ENCODE results near the gene KCTD2.
"Not testable (repeated sequence)": the region's sequence is repeated elsewhere in the genome, so short reads cannot be mapped to it uniquely, and the experiment has no call there.

Gene KCTD2, protein sequence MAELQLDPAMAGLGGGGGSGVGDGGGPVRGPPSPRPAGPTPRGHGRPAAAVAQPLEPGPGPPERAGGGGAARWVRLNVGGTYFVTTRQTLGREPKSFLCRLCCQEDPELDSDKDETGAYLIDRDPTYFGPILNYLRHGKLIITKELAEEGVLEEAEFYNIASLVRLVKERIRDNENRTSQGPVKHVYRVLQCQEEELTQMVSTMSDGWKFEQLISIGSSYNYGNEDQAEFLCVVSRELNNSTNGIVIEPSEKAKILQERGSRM

DNA sequence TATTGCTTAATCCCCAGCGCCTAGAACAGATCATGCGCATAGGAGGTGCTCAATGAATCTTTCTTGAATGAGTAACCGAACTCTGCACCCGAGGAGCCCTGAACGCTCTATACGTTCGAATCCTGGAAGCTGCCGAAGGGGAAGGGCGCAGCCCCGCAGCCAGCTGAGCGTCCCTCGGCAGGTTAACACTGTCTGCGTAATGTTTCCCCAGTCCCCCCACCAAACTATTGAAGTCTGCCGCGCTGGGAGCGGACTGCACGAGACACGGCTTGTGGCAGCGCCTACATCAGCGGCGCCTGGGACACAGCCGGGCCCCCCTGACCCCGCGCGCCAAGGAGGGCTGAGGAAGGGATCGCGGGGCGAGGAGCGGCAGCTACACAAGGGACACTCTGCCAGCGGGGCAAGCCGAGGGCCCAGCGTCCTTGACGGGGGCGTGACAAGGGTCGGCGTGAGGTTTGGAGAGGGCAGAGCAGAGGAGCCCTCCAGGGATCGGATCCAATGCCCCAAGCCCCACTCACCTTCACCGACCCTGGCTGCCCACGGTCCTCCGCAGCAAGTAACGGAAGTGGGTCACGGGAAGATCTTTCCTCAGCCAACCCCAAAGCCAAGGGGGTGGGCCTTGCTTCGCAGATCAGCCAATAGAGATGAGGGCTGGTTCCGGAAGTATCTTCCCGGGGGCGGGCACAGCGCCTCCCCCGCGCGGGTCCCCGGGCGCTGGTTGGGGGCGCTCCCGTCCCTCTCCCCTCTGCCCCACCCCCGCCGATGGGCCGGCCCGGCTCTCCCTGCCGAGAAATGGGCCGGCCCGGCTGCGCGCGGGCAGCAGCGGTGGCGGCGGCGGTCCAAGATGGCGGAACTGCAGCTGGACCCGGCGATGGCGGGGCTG is at the start of gene KCTD2, which contains the start of gene ATP5PD:
Gene KCTD2 (plus strand): TSS at position 819 of the 883 bp plus-strand sequence. CDS start 26 bp downstream, at position 845.
Gene ATP5PD (minus strand): TSS at position 563 of the 883 bp plus-strand sequence. CDS start 4,319 bp downstream, outside the sequence.
- DNase-seq, result peak; percentile 99

DNA sequence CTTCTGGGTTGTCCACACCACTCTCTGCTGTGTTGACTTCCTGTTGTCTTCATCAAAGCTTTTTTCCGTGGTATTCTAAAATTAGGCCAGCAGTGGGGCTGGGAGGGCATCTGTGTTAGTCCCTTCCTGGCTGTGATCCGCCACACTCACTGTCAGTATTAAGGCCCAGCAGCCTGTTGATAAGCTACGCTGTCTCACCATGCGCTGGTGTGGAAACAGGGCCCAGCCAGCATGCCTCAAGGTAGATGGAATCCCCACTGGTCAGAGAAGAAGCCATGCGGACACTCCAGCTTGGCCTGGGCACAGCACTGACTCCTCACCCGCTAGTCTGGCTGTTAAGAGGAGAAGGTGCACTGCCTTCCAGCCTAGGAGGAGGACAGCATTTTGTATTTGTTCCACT is 48.2 kb upstream of the KCTD2 start:
- DNase-seq, result no peak

DNA sequence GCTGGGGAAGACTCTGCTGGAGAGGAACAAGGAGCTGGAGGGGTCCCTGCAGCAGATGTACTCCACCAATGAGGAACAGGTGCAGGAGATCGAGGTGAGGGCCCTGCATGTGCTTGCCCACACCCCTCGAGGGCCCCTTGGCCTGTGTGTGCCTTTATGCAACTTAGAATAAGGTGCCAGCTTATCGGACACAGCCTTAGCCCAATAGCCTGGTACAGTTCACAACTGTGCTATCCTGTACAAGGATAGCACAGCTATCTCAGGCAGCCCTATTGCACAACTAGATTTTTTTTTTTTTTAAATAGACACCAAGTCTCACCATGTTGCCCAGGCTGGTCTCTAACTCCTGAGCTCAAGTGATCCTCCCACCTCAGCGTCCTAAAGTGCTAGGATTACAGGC is 47.5 kb upstream of the KCTD2 start:
- no peak for DNase-seq

DNA sequence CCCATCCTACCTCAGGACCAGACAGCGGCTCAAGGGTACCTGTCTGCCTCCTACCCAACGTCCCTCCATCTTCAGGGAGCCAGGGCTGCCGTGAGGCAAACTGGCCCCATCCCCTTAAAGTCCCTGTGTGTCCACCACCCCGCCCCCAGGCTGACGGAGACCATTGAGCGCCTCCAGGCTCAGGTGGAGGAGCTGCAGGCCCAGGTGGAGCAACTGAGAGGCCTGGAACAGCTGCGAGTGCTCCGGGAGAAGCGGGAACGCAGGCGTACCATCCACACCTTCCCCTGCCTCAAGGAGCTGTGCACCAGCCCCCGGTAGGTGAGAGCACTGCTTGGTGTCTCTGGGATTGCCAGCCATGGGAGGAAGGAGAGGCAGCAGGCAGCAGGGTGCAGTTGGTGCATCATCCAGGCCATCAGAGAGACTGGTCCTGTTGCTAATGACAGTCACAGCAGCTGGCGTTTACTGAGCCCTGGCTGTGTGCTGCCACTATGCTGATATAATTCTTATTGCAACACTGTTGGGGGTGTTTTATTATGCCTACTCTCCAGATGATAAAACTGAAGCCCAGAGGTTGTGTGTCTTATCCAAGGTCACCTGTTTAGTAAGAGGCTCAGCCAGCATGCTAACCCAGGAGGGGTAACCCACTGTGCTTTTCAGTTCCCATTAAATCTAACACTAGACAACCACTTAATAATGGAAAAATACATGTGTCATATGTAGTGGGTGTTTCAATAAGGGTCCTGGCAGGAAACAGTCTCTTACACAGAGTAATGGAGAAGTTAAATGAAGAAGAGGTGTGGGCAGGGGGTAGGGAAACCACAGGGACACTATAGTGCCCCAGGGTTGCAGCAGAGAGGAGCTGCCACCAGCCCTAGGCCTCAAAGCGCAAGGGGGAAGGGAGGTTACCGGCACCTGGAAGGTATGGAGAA is 44.8 kb upstream of the KCTD2 start:
- DNase-seq, result no peak

DNA sequence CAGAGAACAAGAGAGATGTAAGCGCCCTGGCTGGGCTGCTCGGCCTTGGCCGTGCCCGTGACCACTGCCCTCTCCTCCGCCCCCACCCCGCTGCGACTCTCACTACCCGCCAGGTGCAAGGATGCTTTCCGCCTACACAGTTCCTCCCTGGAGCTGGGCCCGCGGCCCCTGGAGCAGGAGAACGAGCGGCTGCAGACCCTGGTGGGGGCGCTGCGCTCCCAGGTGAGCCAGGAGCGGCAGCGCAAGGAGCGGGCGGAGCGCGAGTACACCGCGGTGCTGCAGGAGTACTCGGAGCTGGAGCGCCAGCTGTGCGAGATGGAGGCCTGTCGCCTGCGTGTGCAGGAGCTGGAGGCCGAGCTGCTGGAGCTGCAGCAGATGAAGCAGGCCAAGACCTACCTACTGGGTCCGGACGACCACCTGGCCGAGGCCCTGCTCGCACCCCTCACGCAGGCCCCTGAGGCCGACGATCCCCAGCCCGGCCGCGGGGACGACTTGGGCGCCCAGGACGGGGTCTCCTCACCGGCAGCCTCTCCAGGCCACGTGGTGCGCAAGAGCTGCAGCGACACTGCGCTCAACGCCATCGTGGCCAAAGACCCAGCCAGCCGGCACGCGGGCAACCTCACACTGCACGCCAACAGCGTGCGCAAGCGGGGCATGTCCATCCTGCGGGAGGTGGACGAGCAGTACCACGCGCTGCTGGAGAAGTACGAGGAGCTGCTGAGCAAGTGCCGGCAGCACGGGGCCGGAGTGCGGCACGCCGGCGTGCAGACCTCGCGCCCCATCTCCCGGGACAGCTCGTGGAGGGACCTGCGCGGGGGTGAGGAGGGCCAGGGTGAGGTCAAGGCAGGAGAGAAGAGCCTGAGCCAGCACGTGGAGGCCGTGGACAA is 43.7 kb upstream of the KCTD2 start:
- DNase-seq, result no peak

DNA sequence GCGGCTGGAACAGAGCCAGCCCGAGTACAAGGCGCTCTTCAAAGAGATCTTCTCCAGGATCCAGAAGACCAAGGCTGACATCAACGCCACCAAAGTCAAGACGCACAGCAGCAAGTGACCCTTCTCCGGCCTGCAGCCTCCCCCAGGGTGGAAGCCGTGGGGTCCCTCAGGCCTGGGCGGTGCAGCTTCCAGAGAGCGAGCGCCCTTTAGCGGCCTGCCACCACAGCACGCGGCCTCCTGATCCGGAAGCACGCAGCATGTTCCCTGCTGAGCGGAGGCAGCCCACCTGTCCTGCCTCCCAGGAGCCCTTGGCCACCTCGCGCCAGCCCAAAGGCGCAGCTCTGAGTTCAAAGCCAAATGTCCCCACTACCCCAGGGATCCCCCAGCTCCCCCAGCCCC is 43.1 kb upstream of the KCTD2 start:
- DNase-seq, result no peak

DNA sequence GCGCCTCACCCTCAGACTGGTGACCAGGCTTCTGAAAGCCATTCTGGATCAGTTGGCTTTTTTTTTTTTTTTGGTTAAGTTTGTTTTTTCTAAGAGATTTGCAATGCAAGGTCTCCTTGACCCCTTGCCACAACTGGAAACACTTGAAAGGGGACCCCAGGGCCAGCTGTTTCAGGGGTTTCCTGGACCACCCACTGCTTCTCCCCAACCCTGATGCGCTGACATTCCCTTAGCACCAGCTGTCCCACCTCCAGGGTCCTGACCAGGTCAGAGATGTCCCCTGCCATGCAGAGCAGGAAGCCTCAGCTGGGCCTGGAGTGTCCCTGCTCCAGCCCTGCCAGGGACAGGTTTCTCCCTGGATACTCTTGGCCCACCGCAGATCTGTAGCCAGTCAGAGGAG is 42.7 kb upstream of the KCTD2 start:
- DNase-seq, result no peak

DNA sequence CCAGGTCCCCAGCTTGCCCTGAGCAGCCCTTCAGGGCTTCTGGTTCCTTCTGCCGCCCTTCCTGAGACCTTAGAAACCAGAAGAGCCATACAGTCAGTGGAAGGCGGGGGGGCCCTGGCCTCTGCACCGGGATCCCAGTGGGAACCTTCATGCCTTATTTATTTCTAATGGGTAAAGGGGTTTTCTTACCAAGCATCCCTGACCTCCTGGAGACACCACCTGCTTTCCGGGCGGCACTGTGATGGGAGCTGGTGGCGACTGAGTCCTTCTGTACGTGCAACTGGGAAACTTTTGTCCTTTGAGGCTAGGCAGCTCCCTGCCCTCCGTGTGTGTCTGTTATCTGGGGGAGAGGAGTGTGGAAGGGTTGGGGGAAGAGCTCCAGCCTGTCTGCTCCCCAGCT is 41.7 kb upstream of the KCTD2 start:
- no peak for DNase-seq

DNA sequence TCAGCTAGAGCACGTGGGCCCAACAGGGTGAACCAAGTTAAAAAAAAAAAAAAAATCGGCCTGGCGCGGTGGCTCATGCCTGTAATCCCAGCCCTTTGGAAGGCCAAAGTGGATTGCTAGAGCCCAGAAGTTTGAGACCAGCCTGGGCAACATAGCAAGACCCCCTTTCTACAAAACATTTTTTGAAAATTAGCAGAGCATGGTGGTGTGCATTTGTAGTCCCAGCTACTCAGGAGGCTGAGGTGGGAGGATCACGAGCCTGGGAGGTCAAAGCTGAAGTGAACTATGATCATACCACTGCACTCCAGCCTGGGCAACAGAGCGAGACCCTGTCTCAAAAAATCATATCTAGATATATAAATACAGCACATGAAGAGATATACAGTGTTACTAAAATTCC is 40.9 kb upstream of the KCTD2 start:
- not testable (repeated sequence) for DNase-seq

DNA sequence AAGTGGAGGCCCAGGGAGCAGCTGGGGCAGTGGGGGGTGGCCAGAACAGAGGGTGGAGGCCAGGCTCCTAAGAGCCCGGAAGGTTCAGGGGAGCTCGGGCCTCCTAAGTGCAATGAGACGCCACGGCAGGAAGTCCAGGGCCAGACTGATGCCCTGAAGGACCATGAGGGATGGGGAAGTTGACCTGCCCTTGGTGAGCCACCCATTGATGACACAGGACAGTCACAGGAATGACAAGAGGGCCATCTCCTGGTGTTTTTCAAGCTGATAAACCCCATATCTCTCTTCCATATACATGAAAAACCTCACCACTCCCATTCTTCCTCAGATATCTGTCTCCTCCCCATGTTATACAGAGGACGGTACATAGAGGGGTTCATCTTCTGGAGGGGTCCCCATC is 40.4 kb upstream of the KCTD2 start:
- DNase-seq, result no peak

DNA sequence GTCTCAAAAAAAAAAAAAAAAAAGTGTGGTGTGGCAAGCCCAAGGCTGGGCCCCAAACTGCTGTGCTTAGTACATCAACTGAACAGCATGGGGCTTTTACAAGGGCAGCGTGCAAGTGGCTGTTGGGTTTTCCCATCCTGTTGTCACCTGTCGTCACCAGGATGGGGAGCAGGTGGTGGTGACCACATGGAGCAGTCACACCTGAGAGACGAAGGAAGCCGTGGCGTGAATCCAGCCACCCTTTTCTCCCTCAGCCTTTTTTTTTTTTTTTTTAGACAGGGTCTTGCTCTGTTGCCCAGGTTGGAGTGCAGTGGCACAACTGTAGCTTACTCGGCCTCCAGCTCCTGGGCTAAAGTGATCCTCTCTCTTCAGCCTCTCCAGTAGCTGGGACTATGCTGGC is 38.7 kb upstream of the KCTD2 start:
- no peak for DNase-seq

DNA sequence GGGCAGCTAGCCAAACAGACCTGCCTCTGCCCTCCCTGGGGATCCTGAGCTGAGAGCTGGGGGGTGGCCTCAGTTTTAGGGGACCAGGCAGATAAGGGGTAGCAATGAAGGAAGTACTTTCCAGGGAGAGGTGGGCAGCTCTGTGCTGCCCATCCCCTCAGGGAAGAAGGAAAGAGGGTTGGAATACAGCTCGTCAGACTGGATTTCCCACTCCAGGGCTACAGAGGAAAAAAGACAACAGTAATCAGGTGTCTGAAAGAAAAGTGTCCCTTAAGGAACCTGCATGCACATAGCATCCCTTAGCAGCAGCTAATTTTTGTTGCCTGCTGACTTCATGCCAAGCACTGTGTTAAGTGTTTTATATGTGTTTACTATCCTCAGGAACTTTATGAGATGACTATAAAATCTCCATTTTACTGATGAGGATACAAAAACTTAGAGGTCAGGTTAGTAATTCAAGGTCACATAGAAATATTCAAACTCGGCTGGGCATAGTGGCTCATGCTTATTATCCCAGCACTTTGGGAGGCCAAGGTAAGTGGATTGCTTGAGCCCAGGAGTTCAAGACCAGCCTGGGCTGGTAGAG is 37.8 kb upstream of the KCTD2 start:
- no peak for DNase-seq

DNA sequence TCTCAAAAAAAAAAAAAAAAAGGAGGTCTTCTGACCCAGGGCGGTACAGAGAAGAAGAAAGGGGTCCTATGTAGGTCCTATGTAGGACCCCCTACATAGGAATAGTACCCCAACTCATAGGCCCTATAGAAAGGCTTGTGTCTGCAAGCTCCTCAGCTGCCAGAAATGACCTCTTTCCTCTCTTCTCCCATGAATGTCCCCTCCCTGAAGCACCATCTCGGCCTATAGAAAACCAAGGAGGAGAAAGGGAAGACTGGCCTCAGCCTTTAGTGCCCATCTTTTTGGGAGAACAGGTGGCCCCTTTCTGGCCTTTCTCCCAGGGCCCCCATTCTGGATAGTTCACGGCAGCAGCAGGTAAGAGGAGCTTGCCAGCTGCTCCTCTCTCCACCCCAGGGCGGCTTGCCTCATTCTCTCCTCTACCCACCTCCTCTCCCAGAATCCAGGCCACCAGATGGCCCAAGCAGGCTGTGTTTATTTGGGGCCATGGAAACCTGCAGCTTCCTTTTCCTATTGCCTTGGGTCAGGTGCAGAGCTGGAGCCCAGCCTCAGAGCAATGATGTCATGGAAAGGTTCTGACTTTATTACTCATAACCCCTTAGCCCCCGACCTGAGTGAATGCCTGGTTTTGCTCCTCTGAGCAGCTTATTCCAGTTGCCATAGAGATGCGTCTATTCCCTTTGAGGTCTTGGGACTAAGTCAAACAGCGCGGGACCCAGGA is 36.2 kb upstream of the KCTD2 start:
- peak; percentile 82 for DNase-seq

DNA sequence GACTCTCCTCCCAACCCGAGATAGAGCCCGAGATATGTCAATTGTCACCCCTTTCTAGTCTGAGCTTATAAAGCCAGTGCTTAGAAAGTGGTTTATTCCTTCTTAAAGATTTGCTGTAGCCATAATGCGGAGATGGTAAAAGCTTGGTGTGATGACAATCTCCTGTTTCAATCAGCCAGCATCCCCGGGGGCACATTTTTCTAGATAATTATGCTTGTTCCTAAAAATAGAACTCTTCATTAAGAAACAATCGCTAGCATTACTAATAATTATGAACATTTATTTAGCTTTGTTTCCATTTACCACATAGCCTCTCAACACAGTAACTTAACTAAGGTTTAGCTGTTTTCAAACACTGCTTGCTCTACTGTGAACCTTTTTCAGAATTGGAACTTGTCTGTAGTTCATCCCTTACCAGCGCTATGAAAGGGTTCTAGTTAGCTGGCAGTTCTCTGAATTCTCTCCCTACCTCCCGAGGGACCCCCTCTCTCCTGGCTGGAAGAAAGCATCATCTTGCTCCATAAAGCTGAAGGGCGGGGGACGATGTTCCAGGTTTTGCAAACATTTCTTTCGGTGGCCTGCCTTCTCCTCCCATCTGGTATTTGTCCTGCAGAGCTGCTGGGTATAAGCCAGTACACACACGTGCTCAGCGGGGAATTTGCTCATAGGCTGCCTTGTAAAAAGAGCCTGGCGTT is 35.5 kb upstream of the KCTD2 start:
- peak; percentile 52 for DNase-seq

DNA sequence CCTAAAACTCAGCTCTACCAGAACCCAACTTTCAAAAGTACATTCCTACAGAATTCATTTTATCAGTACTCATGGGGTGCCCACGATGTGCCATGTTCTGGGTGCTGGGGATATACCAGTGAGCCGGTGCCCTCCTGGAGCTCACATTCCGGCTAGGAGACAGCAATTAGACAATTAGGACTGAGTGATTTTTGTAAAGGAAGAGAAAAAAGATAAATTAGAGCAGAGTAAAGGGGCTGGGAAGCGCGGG is 35.0 kb upstream of the KCTD2 start:
- DNase-seq, result no peak

DNA sequence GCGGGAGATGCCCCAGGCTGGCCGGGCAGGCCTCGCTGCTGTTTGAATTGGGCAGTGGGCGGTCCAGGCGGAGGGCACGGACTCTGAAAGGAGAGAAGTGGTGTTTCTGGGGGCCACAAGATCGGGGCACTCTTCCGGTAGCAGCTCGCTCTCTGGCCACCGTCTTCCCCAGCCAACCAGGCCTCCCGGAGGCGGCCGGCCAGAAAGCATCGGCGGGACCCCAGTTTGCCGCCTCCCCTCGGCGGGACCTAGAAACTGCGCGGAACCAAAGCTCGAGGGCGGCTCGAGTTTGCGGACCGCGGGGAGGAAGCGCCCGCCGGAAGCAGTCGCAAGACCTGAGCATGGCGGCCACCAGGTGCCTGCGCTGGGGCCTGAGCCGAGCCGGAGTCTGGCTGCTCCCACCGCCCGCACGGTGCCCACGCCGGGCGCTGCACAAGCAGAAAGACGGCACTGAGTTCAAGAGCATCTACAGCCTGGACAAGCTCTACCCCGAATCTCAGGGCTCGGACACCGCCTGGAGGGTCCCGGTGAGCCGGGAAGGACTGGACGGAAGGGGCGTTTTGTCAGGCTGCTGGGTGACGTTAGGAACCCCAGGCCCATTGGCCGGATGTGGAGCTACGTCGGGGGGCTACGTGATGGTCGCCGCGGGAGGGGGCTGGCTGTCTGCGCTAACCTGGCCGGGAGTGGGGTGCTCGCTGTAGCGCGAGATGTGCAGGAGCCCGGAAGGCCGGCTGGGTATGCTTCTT is 34.5 kb upstream of the KCTD2 start, which contains the start of gene MRPL58:
Gene MRPL58 (plus strand): TSS at position 325 of the 746 bp plus-strand sequence. CDS start 17 bp downstream, at position 342.
- DNase-seq, result peak; percentile 90

DNA sequence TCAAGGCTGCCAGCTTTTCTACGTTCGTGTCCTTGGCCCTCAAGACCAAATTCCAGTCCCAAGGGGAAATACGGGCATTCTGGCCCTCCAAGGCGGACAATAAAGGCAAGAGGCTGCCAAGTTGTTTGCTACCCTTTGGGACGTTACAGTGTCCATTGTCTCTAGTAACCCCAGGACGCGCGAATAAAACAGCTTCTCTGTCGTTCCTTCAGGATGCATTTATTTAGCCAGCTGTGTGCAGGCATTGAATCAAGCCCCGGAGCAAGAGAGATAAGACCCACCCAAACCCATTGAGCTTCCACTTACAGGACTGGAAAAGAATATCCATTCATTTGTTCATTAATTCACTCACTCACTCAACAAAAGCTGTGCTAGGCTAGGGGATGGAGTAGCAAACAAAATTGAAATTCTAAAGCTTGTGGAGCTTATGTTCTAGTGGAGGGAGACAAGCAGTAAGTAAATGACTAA is 33.9 kb upstream of the KCTD2 start:
- no peak for DNase-seq

DNA sequence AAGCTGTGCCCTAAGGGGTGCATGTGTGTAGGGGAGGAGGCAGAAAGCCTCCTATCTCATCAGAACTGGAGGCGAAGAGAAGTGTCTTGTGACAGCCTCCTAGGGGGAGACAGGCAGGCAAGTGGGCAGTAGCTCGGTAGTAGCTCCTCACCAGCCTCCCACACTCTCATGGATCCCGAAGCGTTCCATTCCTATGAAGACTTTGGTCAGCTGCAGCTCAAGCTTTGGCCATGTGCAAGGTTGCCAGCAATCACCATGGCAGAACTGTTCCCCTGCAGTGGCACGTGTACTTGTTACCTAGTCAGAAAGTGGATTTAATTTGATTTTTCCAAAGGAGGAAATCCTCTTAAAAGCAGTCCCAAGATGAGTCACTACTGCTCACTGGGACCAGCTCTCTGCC is 27.9 kb upstream of the KCTD2 start:
- no peak for DNase-seq

DNA sequence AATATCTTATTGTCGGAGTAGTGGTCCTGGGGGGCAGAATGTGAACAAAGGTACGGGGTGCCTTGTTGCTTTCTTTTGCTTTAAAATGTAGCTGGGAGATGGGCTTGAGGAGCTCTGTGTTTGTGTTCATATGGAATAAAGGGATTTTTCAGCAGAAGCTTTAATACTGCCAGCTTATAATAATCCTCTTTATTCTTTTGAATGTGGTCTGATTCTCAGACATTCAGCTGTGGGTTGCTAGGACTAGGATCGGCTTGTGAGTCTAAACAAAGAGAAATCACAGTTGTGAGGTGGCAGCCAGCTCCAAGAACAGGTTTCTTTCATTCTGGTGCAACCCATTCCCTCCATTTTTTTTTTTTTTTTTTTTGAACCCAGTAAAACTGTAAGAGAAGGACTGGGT is 27.3 kb upstream of the KCTD2 start:
- no peak for DNase-seq
